GM12878 (cell line): ENCODE measurements around the gene CENPX. TPM values are rescaled to one million over a fixed set of nuclear protein-coding genes. Genes with fewer than 3 reads are reported as not detected.

ENCODE experiments used
- ATAC-seq: fragments of 200-7000 bp; cut with Tn5 transposase; 3 replicates; pipeline ENCODE4 v1.9.1; 2020; ENCODE audit warnings: mild to moderate bottlenecking, moderate library complexity
- BruUV-seq: library from RNA; stranded (reverse); fragments of 400-500 nt; replicated peaks from 2 replicates; lab custom pipeline; 2021; lab: Mats Ljungman, UMichigan
- CTCF ChIA-PET: fragments of 300-600 bp; sonication (Branson Sonifier 250); formaldehyde crosslinking; extraction: SDS; loops from one replicate; lab custom pipeline; 2021; ENCODE audit warnings: inconsistent platforms; lab: Yijun Ruan, JAX
- POLR2A ChIA-PET: fragments of 350-600 bp; formaldehyde crosslinking; extraction: SDS; loops from one replicate; lab custom pipeline; 2021; ENCODE audit warnings: inconsistent platforms; lab: Charles Lee
- RAD21 ChIA-PET: fragments of 300-600 bp; sonication (Branson Sonifier 250); formaldehyde crosslinking; loops from one replicate; lab custom pipeline; 2023; ENCODE audit warnings: antibody characterized with exemption; ENCODE audit not compliant: unreplicated experiment; lab: Charles Lee
- SMC1A ChIA-PET: fragments of 300-600 bp; sonication (Branson Sonifier 250); formaldehyde crosslinking; loops from one replicate; lab custom pipeline; 2023; ENCODE audit not compliant: unreplicated experiment, uncharacterized antibody; lab: Charles Lee
- DNase-seq: peaks from one replicate; pipeline ENCODE4 v3.0.0-alpha.2; 2011; ENCODE audit warnings: low read depth, low spot score
- FAIRE-seq: peaks from 3 replicates; lab custom pipeline; 2011; peaks lifted over from hg19 to GRCh38; lab: Jason Lieb, UNC
- H2AFZ ChIP-seq: 2 replicates; pipeline ENCODE4 v1.6.0; 2011; ENCODE audit warnings: low read depth, low read length, control low read depth; ENCODE audit not compliant: control insufficient read depth
- H3K27ac ChIP-seq: 2 replicates; pipeline ENCODE4 v1.5.1; 2011; ENCODE audit warnings: control low read depth; ENCODE audit not compliant: control insufficient read depth, insufficient read depth
- H3K27me3 ChIP-seq, 2 experiments: replicated peaks in 1 of 2; 2 replicates each; pipeline versions ENCODE4 v1.6.0 to v1.6.1; 2011; ENCODE audit warnings: low read length in 1 of 2; ENCODE audit not compliant: control insufficient read depth in 2 of 2, insufficient read depth in 2 of 2
- H3K36me3 ChIP-seq, 2 experiments: 2 replicates each; pipeline ENCODE4 v1.5.1; 2011; ENCODE audit warnings: low read length in 1 of 2; ENCODE audit not compliant: control insufficient read depth in 2 of 2, insufficient read depth in 2 of 2
- H3K4me1 ChIP-seq: 2 replicates; pipeline ENCODE4 v1.6.1; 2011; ENCODE audit warnings: mild to moderate bottlenecking, low read length, moderate library complexity, mixed read lengths; ENCODE audit not compliant: control insufficient read depth, insufficient read depth
- H3K4me2 ChIP-seq: 2 replicates; pipeline ENCODE4 v1.6.0; 2011; ENCODE audit warnings: control low read depth; ENCODE audit not compliant: control insufficient read depth, insufficient read depth
- H3K4me3 ChIP-seq: fragments of 200-600 bp; sonication (generic); 2 replicates; pipeline ENCODE4 v1.5.1; 2016
- H3K79me2 ChIP-seq: 2 replicates; pipeline ENCODE4 v1.6.0; 2011; ENCODE audit warnings: low read length; ENCODE audit not compliant: control insufficient read depth, insufficient read depth
- H3K9ac ChIP-seq: 2 replicates; pipeline ENCODE4 v1.8.0; 2011; ENCODE audit warnings: low read length, control low read depth, mixed read lengths; ENCODE audit not compliant: control insufficient read depth, insufficient read depth
- H3K9me3 ChIP-seq: replicated peaks from 3 replicates; pipeline ENCODE4 v1.5.1; 2011; ENCODE audit warnings: mild to moderate bottlenecking, low read length; ENCODE audit not compliant: control insufficient read depth, insufficient read depth
- H4K20me1 ChIP-seq: 2 replicates; pipeline ENCODE4 v1.6.0; 2011; ENCODE audit not compliant: control insufficient read depth, insufficient read depth
- FOXK2 ChIP-seq: fragments of 450-650 bp; IDR thresholded peaks from 2 replicates; pipeline ENCODE4 v1.6.1; 2017; ENCODE audit warnings: mild to moderate bottlenecking, moderate library complexity
- HCFC1 ChIP-seq: fragments of 150-350 bp; IDR thresholded peaks from 2 replicates; pipeline ENCODE4 v1.6.1; 2014; ENCODE audit warnings: low read length
- MTA3 ChIP-seq: IDR thresholded peaks from 2 replicates; pipeline ENCODE4 v1.6.1; 2012; ENCODE audit warnings: low read length, inconsistent platforms, borderline replicate concordance
- MXI1 ChIP-seq: fragments of 150-350 bp; IDR thresholded peaks from 2 replicates; pipeline ENCODE4 v1.6.1; 2011; ENCODE audit warnings: low read depth, mild to moderate bottlenecking, inconsistent platforms, low read length, improper control_type of control experiment
- POLR2AphosphoS2 ChIP-seq: IDR thresholded peaks from 2 replicates; pipeline ENCODE4 v1.6.1; 2011; ENCODE audit warnings: low read depth, mild to moderate bottlenecking, low read length, improper control_type of control experiment, moderate library complexity
- WGBS: methylation state at CpG from one replicate; pipeline ENCODE4 v1.1.6; 2016; ENCODE audit warnings: low lambda C conversion rate; ENCODE audit not compliant: insufficient replicate concordance, insufficient coverage; ENCODE audit errors: missing lambda C conversion rate; 5-methylcytosine and 5-hydroxymethylcytosine counted together
- in situ Hi-C: fragments of 300-500 bp; cut with MboI; formaldehyde crosslinking; loops from 9 replicates; pipeline ENCODE4 v1.14.3; 2018; ENCODE audit warnings: mixed read lengths
- intact Hi-C: fragments of 100-400 bp; cut with micrococcal nuclease; formaldehyde crosslinking; loops from one replicate; pipeline ENCODE4 v1.14.2; 2022; ENCODE audit not compliant: unreplicated experiment
- polyA plus RNA-seq, 11 experiments: library from polyadenylated mRNA; depleted of rRNA in 4 of 11; unstranded in 6 of 11; stranded (reverse) in 5 of 11; fragments of >200 nt; fragmentation: Nextera tagmentation in 4 of 11; fragmentation: Illumina TruSeq in 1 of 11; extraction: Ambion mirVana in 4 of 11; extraction: Trizol in 1 of 11; gene quantifications; 1 replicate in 1 of 11; 2 replicates in 10 of 11; pipeline versions ENCODE4 v1.2.1 to v1.2.3, GENCODE V29; 2011 to 2016; ENCODE audit warnings: inconsistent platforms in 2 of 11, missing spikeins in 2 of 11, low read depth in 1 of 11
- total RNA-seq, 4 experiments: library from RNA; depleted of rRNA in 3 of 4; stranded (reverse); fragments of >200 nt in 3 of 4; fragmentation: Illumina TruSeq in 1 of 4; extraction: Trizol in 1 of 4; gene quantifications; 2 replicates each; pipeline versions ENCODE4 v1.2.1 to v1.2.3, GENCODE V29; 2013 to 2021

Gene CENPX
- total and polyA plus RNA-seq, 10 of the 15 experiments (the other 5 are each of a cell fraction or from before 2014, with no cell fraction given), result 11.7 to 182 (median 71.9) TPM

- peak; percentile 88 for TF ChIP-seq HCFC1
Observed at GRCh38 chr17:82022981-82023446, 336 bp upstream of the CENPX start, which contains the start of gene LRRC45 (continued).

GRCh38 chr17:82021900-82022309 lies 773 bp downstream of the CENPX start:
- ChIA-PET POLR2A (interaction anchor here (0.6 to 2.6 kb wide), 5 partner anchors 16 to 307 kb away, joined by 3 to 13 read pairs (median 8); partner anchors contain the start of genes DCXR and FASN), RAD21 (interaction anchor here (0.5 to 4.4 kb wide), 5 partner anchors 16 to 508 kb away, joined by 4 to 68 read pairs (median 12); partner anchors contain the start of genes DCXR and NOTUM), CTCF (interaction anchor here (0.7 to 5.0 kb wide), 17 partner anchors 8 to 287 kb away, joined by 3 to 89 read pairs (median 4); partner anchors contain the start of genes DCXR and NOTUM), SMC1A (interaction anchor here (1.1 to 1.8 kb wide), 5 partner anchors 54 to 286 kb away, joined by 3 to 9 read pairs (median 4); no protein-coding TSS in a partner anchor)
- BruUV-seq, result no TSS peak
- WGBS, result 2% methylated on average over 10 of the region's 10 CpGs
- Histone ChIP-seq H3K27ac (peak overlapping the region; percentile 69), H3K79me2 (peaks cover 26% of the 10 kb centered on the region), H3K9me3 (no peaks in the 10 kb centered on the region), H2AFZ (peak overlapping the region; percentile 41), H3K36me3 (no peaks in the 10 kb centered on the region; a peak in 2 of 4 replicates), H3K27me3 (no peaks in the 10 kb centered on the region), H3K4me2 (peak overlapping the region; percentile 95), H3K4me3 (peak overlapping the region; percentile 89), H3K4me1 (peaks cover 14% of the 10 kb centered on the region), H4K20me1 (no peaks in the 10 kb centered on the region), H3K9ac (peak overlapping the region; percentile 85)
- ATAC-seq (no peak), FAIRE-seq (no peak), DNase-seq (no peak)
- no peak for TF ChIP-seq POLR2AphosphoS2
- TF ChIP-seq MTA3, result no peak
- 0 out of 2 replicates have a peak, but pooled peaks have one; percentile 15 for TF ChIP-seq FOXK2
- 0 out of 2 replicates have a peak, but pooled peaks have one; percentile 21 for TF ChIP-seq MXI1
- intact Hi-C loops, result loop anchor here (1.0 to 5.0 kb wide), 2 partner anchors 63 to 160 kb away; partner anchors contain the start of gene P4HB
- in situ Hi-C loops, result no loop called here
